HG03378 (cell line): Measurements from ENCODE around the gene NOS1AP.
"Not testable (repeated sequence)": the region's sequence is repeated elsewhere in the genome, so short reads cannot be mapped to it uniquely, and the experiment has no call there.

Experiments used
- ATAC-seq: cut with Tn5 transposase; IDR thresholded peaks from one replicate; pipeline ENCODE4 v1.9.1; 2021; ENCODE audit warnings: mild to moderate bottlenecking, moderate library complexity; ENCODE audit not compliant: unreplicated experiment

NOS1AP gene

DNA sequence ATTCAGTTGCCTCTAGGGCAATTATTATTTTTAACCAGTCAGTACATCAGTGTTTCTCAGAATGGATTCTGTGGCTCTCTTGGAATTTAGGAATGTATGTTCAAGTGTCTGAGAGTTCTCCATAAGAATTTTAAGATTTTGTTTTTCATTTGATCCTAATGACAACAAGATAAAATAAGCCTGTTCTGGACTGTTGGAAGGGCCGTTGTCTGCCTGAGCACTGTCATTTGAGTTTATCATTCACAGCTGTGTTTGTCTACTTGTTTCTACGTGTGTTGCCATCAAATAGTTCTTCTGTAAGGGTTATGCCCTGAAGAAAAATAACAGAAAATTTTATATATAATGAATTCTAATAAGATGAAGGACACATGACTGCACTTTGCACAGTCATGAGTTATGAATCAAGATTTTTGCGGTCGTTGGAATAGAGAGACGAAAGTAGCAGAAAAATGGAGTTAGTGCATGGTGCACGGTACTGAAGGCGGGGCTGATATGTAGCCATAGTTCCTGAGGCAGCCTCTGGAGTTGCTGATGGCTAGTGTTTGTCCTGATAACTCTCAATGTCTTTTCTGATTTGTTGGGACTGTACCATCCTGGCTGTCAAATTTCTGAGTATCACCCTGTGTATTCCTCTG is 92.5 kb downstream of the NOS1AP start:
- no peak for ATAC-seq

GRCh38 chr1:162165528-162165927 is 96.0 kb downstream of the NOS1AP start:
- no peak for ATAC-seq

DNA sequence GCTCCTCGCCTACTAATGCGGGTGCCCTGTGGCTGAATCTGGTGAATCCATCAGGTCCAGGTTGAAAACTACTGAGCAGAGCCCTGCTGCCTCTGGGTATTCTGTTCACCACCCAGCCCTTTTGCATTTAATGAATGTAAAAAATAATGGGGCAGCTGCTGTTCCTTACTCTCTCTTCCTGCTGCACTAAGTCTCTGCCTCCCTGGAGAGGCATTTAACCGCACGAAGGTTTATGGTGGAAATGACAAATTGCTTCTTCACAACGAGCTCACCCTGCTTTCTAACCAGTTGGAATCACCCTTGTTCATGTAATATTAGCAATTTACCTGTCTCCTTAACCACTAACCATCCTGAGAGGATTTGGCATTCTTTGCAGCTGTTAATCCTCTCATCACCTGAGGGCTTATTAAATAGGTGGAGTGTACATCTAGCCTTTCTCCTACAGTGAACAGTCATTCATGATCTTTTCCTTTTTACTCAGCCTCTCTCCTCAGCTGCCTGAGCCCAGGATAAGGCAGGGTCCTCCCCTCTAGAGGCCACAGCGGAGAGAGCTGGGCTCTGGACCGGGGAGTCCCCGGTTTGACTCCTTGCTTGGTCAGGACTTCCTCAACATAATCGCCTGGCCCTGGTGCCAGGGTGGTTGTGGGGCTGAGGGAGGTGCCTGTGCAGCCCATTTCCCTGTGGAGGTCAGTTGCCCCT is 97.6 kb downstream of the NOS1AP start:
- no peak for ATAC-seq

DNA sequence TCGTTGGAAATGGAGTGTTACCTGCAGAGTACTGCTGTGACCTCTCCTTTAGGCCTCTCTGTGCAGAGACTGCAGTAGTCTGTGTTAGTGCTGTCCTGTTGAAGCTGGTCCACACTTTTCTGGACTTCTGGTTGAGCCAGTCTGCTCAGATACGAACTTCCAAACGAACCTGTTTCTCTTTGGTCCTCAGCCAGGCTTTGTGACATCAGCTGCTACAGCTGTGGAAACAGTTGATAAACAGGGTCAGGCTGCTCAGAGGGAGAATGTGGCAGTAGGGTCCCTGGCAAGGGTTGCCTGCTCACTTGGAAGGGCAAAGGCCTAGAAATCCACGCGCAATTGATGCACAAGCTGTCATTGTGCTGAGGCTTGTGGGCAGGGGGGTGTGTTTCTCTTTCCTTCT is 98.8 kb downstream of the NOS1AP start:
- ATAC-seq: no peak

DNA sequence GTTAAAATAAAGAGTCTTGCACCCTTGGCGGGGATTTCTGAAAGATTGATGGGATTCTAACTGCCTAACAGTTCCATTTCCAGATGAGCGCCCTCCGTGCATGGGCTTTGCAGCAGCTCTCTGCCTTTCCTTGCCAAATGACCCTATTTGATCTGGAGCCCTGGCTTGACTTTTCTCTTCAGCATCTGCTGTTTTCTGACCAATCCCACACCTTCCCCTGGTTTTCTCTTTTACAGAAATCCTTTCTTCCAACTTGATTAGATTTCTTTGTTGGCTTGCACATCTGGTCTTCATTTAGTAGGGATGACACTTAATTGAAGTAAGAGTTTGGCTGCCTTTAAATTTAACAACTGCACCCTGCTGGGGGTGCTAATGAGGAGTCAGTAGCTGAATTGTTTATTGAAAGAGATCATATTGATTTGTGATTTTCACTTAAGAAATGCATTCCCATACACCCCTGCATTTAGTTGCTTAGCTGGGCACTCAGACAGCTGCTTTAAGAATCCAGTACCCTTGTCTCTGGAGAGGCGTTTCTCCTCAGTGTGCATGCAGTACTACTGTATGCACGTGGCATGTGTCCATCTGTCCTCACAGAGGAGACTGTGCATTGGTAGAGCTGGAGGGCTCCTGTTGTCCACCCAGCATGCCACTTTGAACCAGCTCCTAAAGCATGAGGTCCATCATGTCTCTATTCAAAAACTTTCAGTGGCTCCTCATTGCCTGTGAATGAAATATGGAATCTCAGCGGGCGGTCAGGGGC is 99.7 kb downstream of the NOS1AP start:
- no peak for ATAC-seq

- ATAC-seq: no peak
Observed at GRCh38 chr1:162171111-162171510, 101.6 kb downstream of the NOS1AP start.

- ATAC-seq: no peak
Observed at GRCh38 chr1:162172311-162173102, 103.0 kb downstream of the NOS1AP start.

- ATAC-seq: not testable (repeated sequence)
Observed at GRCh38 chr1:162173607-162174006, 104.1 kb downstream of the NOS1AP start.

DNA sequence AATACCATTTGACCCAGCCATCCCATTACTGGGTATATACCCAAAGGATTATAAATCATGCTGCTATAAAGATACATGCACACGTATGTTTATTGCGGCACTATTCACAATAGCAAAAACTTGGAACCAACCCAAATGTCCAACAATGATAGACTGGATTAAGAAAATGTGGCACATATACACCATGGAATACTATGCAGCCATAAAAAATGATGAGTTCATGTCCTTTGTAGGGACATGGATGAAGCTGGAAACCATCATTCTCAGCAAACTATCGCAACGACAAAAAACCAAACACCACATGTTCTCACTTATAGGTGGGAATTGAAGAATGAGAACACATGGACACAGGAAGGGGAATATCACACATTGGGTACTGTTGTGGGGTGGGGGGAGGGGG is 104.5 kb downstream of the NOS1AP start:
- ATAC-seq: not testable (repeated sequence)

DNA sequence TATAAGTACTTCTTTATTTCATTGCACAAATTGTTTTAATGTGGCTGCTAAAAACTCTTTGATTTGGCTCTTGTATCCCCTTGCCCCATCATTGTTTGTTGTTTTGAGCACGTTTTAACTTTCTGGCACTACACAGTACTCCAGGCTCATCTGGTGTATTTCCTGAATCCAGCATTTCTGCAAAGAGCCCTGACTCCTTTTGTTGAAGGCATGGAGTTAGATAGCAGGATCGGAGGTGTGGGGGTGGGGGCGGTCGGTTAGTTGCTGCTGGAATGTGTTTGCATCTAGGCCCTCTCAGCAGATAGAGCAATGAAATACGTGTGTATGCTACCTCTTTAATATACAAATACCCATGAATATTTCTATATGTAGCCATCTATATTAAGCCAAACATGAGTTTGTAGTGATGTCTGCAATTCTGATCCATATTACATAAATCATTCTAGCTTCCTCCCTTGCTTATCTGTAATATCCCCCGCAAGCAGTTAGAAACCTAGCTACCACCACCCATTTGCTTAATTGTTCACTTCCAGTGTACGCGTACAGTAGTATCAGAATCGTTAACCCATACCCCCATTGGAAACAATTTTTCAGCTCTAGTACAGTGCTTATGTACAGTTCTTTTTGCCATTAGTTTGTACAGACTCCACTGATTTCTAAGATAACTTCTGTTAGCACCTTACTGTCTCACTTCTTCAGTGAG is 106.0 kb downstream of the NOS1AP start:
- no peak for ATAC-seq

- no peak for ATAC-seq
Observed at GRCh38 chr1:162177126-162177525, 107.6 kb downstream of the NOS1AP start.

DNA sequence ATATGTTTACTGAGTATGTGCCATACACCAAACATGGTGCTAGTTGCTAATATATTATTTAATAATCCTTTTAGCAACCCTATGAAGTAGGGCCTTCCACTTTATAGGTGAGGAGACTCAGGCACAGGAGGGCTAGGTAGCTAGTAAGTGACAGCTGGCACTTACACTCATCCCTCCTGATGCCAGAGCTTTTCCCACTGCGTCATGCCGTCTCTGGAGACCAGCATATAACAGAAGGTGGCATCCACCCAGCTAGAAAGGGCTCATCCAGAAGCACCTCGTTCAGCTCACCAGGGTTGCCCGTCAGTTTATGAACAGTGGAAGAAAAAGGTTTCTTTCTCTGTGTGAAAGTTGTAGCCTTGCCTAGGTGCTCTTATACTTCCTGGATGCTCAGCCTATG is 108.9 kb downstream of the NOS1AP start:
- no peak for ATAC-seq

DNA sequence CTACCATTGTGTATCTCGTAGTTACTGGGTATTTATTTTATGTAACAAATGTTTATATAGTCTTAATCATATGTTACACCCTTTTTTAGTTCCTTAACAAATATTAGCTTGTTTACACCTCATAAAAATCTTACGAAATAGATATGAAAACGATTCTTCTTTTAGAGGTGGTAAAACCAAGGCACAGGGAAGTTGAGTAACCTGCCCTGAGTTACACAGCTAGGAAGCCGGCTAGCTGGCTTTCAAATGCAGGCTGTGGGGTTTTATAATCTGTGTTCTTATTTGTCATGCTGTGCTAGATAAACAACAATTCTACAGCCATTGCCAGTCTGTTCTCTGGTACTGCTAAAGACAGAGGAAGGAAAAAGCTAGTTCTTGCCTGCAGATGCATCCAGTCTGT is 109.6 kb downstream of the NOS1AP start:
- ATAC-seq: no peak

DNA sequence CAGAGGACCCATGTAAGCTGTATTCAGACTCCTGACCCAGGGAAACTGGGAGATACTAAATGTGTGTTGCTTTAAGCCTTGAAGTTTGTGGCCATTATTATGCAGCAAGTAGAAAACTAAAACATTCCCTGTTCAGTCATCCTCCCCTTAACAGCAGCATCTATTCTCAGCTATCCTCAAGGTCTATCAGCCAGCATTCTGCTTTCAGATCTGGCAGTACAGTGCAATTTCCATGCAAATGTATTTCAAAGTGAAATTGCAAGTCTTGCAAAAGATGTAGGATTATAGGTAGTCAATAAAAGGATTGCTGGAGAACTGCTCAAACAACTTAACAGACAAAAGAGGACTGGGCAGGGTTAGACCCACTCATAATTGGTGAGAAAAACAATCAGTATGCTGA is 111.3 kb downstream of the NOS1AP start:
- no peak for ATAC-seq

DNA sequence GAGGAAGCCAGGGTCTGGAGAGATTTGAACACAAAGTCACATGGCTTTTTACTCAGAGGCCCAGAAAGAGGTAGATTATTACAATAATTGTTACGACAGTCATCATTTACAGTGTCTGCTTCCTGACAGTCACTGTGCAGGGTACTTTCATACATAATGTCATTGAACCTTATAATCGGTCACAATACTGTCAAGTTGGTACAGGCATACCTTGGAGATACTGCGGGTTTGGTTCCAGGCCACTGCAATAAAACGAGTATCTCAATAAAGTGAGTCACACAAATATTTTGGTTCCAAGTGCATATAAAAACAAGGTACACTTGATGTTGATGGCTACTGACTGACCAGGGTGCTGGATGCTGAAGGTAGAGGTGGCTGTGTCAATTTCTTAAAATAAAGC is 112.6 kb downstream of the NOS1AP start:
- ATAC-seq: no peak

GRCh38 chr1:162185314-162186025 is 116.0 kb downstream of the NOS1AP start:
- ATAC-seq: no peak

DNA sequence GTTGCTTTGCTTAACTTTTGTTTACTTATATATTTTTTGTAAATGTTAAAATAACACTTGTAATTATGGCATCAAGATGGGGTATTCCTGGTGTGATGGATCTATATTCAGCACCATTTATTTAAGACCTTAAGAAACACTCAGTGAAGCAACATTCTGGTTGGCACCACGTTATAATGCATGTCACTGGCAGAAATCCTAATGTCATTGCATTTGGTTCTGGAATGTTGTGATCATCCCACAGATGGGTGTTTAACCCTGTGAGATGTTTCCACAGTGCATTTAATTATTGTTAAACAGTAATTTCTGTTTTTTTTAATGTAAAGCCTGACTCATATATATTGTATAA is 116.5 kb downstream of the NOS1AP start:
- ATAC-seq: no peak

DNA sequence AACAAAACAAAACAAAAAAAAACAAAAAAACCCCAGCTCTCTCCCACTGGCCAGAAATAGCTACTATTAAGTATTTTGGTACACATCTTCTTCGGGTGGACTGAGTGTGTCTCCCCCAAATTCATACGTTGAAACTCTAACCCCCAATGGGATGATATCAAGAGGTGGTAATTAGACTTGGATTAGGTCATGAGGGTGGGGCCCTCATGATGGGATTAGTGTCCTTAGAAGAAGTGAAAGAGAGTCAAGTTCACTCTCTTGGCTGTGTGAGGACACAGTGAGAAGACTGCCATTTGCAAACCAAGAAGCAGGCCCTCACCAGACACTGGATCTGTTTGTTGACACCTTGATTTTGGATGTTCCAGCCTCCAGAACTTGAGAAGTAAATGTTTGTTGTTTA is 116.9 kb downstream of the NOS1AP start:
- no peak for ATAC-seq

- ATAC-seq: no peak
Observed at GRCh38 chr1:162187687-162188276, 118.3 kb downstream of the NOS1AP start.

GRCh38 chr1:162189345-162189744 is 119.9 kb downstream of the NOS1AP start:
- no peak for ATAC-seq
